Stimulated activated CD4-positive, alpha-beta T cell treated with anti-CD3 and anti-CD28 coated beads, TNF-alpha, amount 100 ng/mL, for 4 hours (primary cell): ENCODE data around the gene FOXE1.

ENCODE experiments used
- DNase-seq, 3 experiments: peaks; one replicate each; pipeline ENCODE4 v3.0.0-alpha.2; 2020; ENCODE audit warnings: low read depth in 3 of 3

The FOXE1 gene

DNA sequence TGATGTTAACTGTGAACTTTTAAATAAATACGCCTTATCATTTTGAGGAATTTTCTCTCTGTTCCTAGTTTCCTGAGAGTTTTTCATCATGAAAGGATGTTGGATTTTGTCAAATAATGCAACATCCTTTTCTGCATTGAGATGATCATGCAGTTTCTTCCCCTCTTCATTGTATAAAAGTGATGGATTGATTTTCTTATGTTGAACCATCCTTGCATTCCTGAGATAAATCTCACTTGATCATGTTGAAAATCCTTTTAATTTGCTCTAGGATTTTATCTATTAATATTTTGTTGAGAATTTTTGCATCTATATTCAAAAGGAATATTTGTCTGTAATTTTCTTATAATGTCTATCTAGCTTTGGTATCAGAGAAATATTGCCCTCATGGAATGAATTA is 13.3 kb downstream of the FOXE1 start:
- DNase-seq, result no peak

GRCh38 chr9:97866848-97867247 is 13.8 kb downstream of the FOXE1 start:
- DNase-seq, result no peak

DNA sequence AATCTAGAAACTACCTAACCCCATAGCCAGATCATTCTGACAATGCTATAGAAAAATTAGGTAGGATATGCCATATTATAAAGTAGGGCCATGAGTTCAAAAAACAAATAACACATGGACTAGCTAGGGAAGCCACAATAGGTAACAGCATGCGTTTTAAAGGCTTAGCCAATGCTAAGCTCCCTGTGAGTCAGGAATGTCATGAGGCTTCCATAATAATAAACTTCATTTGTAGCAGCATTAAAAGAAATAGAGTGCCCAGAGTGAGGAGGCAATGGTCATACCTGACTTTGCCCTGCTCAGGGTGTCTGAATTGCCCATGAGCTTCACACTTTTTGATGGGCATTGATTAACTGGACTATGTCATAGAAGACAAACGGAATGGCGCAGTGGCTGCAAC is 15.8 kb downstream of the FOXE1 start:
- DNase-seq, result no peak

DNA sequence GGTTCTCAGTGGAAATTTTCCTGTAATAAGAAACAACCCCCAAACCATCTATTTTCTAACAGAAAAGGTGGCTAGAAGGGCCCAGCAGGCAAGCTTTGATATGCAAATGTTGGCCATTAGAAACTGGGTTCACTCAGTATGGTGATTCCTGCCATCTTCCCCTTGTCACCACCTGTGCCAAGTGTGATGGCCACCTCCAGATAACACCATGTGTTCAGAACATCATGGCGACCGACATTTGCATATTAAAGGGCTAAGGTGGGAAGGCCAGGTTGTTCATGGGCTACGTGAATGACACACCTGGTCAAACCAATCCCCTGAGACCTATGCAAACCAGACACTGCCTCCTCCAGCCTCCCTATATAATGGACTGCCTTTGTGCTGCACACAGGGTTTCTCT is 20.4 kb downstream of the FOXE1 start:
- no peak for DNase-seq

DNA sequence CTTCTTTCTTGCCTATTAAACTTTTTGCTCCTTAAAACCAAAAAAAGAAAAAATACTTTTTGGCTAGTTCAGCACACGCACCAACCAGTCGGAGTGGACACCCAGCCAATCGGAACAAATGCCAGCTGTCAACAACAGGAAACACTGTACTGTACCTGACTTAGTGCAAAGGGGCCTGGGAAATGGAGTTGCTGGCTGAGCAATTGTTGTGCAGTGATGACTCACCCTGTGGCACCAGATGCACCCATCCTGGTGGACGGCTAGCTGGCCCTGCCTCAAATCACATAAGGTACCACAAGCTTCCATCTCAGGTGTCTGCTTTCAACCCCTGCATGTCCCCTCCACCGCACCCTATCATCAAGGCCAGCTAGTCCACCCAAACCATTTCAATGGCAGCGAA is 20.9 kb downstream of the FOXE1 start:
- no peak for DNase-seq

- DNase-seq, result no peak
Measured at GRCh38 chr9:97874624-97875023, 21.6 kb downstream of the FOXE1 start.

DNA sequence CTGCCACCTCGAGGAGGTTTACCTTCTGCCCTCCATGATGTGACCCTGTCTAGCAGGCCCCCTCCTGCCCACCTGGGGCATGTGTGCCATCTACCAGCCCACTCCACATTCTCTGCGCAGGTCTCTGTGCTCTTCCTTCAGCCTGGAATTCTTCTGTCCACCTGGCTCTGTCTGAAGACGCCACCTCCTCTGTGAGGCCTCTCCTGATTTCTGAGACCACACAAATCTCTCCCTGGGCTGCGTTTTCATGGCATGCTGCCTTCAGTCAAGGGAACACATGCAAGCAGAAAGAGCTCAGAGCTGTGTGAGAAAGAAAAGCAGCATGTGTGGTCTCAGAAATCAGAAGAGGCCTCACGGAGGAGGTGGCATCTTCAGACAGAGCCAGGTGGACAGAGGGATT is 22.1 kb downstream of the FOXE1 start:
- DNase-seq, result no peak

DNA sequence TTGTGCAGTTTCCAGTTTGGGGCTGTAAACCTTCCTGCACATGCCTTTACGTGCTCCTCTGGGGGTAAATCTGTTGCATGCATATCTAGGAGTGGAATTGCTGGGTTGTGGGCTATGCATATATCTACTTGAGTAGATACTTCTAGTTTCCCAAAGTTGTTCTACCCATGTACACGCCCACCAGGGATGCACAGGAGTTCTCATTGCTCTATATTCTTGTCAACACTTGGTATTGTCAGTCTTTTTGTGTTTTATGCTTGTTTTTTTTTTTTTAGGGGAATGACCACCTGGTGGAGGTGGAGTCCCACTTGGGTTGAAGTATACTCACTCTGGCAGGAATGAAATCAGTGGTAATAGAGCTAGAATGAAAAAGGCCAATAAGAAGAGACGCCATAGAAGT is 23.0 kb downstream of the FOXE1 start:
- DNase-seq, result no peak

- no peak for DNase-seq
Measured at GRCh38 chr9:97880336-97880735, 27.3 kb downstream of the FOXE1 start.

- peak; percentile 37 to 45 (median 41) for DNase-seq
Measured at GRCh38 chr9:97889941-97890887, 37.2 kb downstream of the FOXE1 start.

- DNase-seq, result no peak
Measured at GRCh38 chr9:97891736-97892135, 38.7 kb downstream of the FOXE1 start.

- DNase-seq, result no peak
Measured at GRCh38 chr9:97892421-97892820, 39.4 kb downstream of the FOXE1 start.

DNA sequence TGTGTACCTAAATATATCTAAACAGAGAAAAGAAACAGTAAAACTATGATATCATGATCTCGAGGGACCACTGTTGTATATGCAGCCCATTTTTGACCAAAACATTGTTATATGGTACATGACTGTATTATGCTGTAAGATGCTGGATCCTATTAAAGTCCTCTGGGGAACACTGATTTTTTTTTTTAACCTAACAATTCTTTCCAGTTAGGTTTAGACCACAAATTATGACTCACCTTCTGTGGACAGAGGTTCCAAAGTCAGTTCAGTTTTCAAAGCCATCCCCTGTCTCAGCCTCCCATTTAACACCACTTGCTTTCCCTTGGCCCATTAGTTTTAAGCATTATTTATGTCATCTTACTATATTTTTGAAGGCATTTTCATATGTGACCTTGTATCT is 42.2 kb downstream of the FOXE1 start:
- DNase-seq, result no peak

- DNase-seq, result no peak
Measured at GRCh38 chr9:97895695-97896332, 42.8 kb downstream of the FOXE1 start.

- DNase-seq, result no peak
Measured at GRCh38 chr9:97900103-97900737, 47.2 kb downstream of the FOXE1 start.

DNA sequence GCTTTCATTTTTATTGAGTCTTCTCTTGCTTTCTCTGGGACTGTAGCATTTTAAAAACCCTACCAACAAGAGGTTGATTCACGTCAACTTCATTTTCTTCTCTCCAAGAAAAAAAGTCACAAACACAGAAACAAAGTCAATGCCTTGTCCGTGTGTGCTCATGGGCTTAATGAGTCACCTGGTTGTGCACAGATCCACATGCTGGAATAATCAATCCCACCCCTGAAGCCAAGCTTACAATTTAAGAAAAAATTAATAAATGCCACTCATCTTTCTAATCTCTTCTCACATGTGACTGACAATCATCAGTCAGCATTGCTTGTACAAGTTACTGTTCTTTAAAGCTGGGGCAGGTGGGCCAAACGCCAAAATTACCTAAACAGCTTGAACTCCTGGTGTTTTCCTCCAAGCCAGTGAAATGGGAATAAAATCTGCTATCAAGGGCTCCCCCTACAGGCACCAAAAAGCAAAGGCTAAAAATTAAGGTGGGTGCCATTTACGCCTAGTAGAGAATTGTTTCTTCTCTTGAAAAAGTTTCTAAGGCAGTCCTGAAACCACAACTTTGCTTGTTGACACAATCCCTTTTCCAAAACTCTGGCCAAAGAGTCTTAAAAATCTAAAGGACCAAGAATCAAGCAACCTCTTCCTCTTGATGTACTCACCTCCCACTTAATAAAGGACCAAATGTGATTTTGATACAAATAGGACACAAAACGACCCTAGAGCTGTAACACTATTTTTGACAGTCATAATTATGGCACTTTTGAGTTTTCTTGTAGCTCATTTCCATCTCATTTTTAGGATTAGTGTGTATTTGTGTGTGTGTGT is 47.9 kb downstream of the FOXE1 start:
- no peak for DNase-seq

GRCh38 chr9:97903177-97903576 is 50.2 kb downstream of the FOXE1 start:
- DNase-seq, result no peak

DNA sequence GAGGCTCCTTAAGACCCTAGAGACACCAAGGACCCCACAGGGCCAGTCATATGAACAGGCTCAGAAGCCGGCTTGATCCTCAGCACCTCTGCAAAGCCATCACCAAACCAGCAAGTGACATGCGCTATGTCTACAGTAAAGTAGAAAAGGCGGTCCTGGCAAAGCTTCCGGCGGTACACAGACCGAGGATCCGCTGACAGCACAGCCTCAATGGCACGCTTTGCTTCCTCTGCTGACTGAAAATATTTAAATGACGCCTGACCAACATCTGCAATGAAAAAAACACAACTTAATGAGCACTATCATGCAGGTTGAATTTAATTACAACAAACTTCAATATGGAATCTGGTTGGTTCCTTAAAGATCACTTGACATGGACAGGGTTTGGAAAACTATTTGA is 51.7 kb downstream of the FOXE1 start:
- DNase-seq, result no peak

DNA sequence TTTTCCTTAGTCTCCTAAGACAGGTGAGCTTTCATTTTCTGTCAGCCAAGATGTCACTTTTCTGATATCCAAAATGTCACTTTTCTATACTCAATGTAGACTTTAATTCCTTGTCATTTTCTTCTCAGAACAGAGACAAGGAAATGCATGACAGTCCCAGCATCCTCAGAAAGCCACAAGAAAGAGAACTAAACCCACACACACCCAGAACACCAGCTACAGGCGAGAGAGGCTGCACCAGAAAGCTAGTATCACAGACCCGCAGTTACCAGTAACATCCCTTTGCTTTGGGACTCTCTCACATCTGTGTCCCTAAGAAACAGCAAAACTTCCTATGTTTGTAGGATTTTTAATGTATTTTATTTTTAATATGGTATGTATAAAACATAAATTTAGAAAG is 52.2 kb downstream of the FOXE1 start:
- DNase-seq, result peak in 1 of 3 experiments; percentile 40
